22Rv1 (cell line): Measurements from ENCODE around the gene CCDC148.

Experiments
- CTCF ChIP-seq: fragments of 450-650 bp; IDR thresholded peaks from 2 replicates; pipeline ENCODE4 v1.5.1; 2017; ENCODE audit warnings: mild to moderate bottlenecking
- ZFX ChIP-seq: fragments of 450-650 bp; IDR thresholded peaks from 2 replicates; pipeline ENCODE4 v1.6.1; 2017; ENCODE audit warnings: antibody characterized with exemption, borderline replicate concordance

GRCh38 chr2:158482594-158482993, 26.0 kb upstream of the CCDC148 start:
- no peak for TF ChIP-seq CTCF
- no peak for TF ChIP-seq ZFX
